ENCODE measurements around the gene KLHL33.

KLHL33 gene

DNA sequence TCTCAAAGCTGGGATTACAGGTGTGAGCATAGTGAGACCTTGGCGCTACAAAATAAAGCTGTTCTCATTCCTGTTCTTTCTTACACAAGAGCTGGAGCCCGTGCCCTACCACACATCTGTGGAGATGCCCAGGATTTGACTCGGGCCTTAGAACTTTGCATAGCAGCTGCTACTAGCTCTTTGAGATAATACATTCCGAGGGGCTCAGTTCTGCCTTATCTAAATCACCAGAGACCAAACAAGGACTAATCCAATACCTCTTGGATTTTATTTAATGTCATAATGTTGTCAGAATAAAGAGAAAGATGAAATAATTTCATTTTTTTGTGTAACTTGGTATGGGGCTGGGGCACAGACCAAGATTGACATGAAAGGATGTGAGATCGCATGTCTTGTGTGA lies 40.8 kb upstream of the KLHL33 start:
- CTCF ChIA-PET = interaction anchor here (1.1 kb wide), 1 partner anchor 165 kb away, joined by 3 read pairs; no protein-coding TSS in a partner anchor
- H3K36me3 ChIP-seq (ENCODE audit: control insufficient read depth in 2 of 2, insufficient read depth in 1 of 2, low read length in 2 of 2) = peaks cover 46 to 69% of the 10 kb centered on the region in 2 experiments
- no peaks in the 10 kb centered on the region for H3K9me3 ChIP-seq (ENCODE audit: control insufficient read depth, insufficient read depth, low read depth, low read length)
- H3K4me1 ChIP-seq (ENCODE audit: control insufficient read depth, insufficient read depth, low read length) = peaks cover 2% of the 10 kb centered on the region; the same call in 1 of the 2 replicates
- H3K4me3 ChIP-seq (ENCODE audit: low read depth, low read length) = no peak overlapping the region
- no peak overlapping the region for H3K27ac ChIP-seq (ENCODE audit: extremely low read depth, low read depth, low read length)
- POLR2A ChIA-PET = interaction anchor here (0.8 kb wide), 1 partner anchor 15 kb away, joined by 3 read pairs; no protein-coding TSS in a partner anchor
- no peak for TF ChIP-seq ZNF394 (tag by site-specific recombination; IDR thresholded peaks at IDR 0.05; ENCODE audit: borderline replicate concordance)
- TF ChIP-seq, protein P1, sequence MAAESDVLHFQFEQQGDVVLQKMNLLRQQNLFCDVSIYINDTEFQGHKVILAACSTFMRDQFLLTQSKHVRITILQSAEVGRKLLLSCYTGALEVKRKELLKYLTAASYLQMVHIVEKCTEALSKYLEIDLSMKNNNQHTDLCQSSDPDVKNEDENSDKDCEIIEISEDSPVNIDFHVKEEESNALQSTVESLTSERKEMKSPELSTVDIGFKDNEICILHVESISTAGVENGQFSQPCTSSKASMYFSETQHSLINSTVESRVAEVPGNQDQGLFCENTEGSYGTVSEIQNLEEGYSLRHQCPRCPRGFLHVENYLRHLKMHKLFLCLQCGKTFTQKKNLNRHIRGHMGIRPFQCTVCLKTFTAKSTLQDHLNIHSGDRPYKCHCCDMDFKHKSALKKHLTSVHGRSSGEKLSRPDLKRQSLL (tag by site-specific recombination; IDR thresholded peaks at IDR 0.05) = no peak
- no peak for TF ChIP-seq ZSCAN30 (tag by site-specific recombination; IDR thresholded peaks at IDR 0.05)
- TF ChIP-seq HOXC10 (CRISPR knock-in tag; IDR thresholded peaks at IDR 0.05) = no peak
- TF ChIP-seq, protein P2, sequence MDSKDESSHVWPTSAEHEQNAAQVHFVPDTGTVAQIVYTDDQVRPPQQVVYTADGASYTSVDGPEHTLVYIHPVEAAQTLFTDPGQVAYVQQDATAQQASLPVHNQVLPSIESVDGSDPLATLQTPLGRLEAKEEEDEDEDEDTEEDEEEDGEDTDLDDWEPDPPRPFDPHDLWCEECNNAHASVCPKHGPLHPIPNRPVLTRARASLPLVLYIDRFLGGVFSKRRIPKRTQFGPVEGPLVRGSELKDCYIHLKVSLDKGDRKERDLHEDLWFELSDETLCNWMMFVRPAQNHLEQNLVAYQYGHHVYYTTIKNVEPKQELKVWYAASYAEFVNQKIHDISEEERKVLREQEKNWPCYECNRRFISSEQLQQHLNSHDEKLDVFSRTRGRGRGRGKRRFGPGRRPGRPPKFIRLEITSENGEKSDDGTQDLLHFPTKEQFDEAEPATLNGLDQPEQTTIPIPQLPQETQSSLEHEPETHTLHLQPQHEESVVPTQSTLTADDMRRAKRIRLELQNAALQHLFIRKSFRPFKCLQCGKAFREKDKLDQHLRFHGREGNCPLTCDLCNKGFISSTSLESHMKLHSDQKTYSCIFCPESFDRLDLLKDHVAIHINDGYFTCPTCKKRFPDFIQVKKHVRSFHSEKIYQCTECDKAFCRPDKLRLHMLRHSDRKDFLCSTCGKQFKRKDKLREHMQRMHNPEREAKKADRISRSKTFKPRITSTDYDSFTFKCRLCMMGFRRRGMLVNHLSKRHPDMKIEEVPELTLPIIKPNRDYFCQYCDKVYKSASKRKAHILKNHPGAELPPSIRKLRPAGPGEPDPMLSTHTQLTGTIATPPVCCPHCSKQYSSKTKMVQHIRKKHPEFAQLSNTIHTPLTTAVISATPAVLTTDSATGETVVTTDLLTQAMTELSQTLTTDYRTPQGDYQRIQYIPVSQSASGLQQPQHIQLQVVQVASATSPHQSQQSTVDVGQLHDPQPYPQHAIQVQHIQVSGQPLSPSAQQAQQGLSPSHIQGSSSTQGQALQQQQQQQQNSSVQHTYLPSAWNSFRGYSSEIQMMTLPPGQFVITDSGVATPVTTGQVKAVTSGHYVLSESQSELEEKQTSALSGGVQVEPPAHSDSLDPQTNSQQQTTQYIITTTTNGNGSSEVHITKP (tag by site-specific recombination; IDR thresholded peaks at IDR 0.05) = no peak
- no peak for TF ChIP-seq ZNF121 (tag by site-specific recombination; IDR thresholded peaks at IDR 0.05)
- no peak for TF ChIP-seq ZNF664 (tag by site-specific recombination; IDR thresholded peaks at IDR 0.05)
- no peak for TF ChIP-seq ZNF792 (tag by site-specific recombination; IDR thresholded peaks at IDR 0.05)
- TF ChIP-seq ZNF596 (tag by site-specific recombination; IDR thresholded peaks at IDR 0.05) = no peak
- no peak for TF ChIP-seq ZNF529 (tag by site-specific recombination; IDR thresholded peaks at IDR 0.05; ENCODE audit: insufficient replicate concordance)
- no peak for TF ChIP-seq ZNF175 (tag by site-specific recombination; IDR thresholded peaks at IDR 0.05)
- TF ChIP-seq ZNF660 (tag by site-specific recombination; IDR thresholded peaks at IDR 0.05) = no peak
- TF ChIP-seq ZNF624 (tag by site-specific recombination; IDR thresholded peaks at IDR 0.05) = no peak
- no peak for TF ChIP-seq REPIN1 (tag by site-specific recombination; IDR thresholded peaks at IDR 0.05; ENCODE audit: low read depth)
- TF ChIP-seq ZFP69B (tag by site-specific recombination; IDR thresholded peaks at IDR 0.05) = no peak
- TF ChIP-seq ZNF654 (tag by site-specific recombination; IDR thresholded peaks at IDR 0.05; ENCODE audit: low read depth) = no peak
- TF ChIP-seq, protein P3, sequence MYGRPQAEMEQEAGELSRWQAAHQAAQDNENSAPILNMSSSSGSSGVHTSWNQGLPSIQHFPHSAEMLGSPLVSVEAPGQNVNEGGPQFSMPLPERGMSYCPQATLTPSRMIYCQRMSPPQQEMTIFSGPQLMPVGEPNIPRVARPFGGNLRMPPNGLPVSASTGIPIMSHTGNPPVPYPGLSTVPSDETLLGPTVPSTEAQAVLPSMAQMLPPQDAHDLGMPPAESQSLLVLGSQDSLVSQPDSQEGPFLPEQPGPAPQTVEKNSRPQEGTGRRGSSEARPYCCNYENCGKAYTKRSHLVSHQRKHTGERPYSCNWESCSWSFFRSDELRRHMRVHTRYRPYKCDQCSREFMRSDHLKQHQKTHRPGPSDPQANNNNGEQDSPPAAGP (tag by site-specific recombination; IDR thresholded peaks at IDR 0.05) = no peak
- no peak for TF ChIP-seq ZNF324 (tag by site-specific recombination; IDR thresholded peaks at IDR 0.05)
- TF ChIP-seq SCRT2 (tag by site-specific recombination; IDR thresholded peaks at IDR 0.05) = no peak

DNA sequence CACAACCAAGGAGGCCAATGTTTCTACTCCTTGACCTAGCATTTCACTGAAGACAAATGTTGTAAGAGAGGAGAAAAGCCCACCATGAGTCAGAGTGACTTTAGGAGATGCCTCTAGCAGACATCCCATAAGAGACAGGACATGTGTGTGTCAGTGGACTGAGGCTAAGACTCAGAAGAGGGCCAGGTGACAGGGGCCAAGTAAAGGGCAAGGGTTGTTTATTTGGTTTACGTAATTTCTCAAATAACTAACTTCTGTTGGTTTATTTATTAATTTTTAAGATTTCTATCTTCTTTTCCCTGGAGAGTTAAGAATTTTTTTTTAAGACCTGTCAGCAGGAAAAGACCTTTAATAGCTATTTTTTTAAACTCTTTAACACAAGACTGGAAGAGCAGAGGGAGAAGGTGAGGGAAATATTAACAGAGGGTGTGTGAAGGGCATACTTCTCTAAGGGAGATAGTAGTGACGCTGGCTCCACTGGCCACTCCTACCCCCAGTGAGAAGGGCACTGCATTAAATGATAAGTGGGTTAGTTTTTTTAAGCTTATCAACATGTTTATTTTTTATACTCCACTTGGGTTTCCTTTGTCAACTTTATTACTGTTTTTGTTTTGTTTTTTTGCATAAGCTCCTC lies 36.7 kb upstream of the KLHL33 start:
- Histone ChIP-seq H3K9me3 (ENCODE audit: control insufficient read depth, insufficient read depth, low read depth, low read length) (no peaks in the 10 kb centered on the region), H3K4me3 (ENCODE audit: low read depth, low read length) (no peak overlapping the region), H3K4me1 (ENCODE audit: control insufficient read depth, insufficient read depth, low read length) (peaks cover 7% of the 10 kb centered on the region), H3K27ac (ENCODE audit: extremely low read depth, low read depth, low read length) (no peak overlapping the region), H3K36me3 (ENCODE audit: control insufficient read depth in 2 of 2, insufficient read depth in 1 of 2, low read length in 2 of 2) (peaks cover 46 to 64% of the 10 kb centered on the region in 2 experiments)
- TF ChIP-seq ZNF211 (tag by site-specific recombination; IDR thresholded peaks at IDR 0.05; ENCODE audit: low read depth) = no peak
- ChIA-PET CTCF (interaction anchor here (0.9 to 1.5 kb wide), 2 partner anchors 57 to 134 kb away, joined by 4 to 7 read pairs; no protein-coding TSS in a partner anchor), POLR2A (no interaction called here)
